KOPT-K1 (cell line): ENCODE results near the gene SLC9A9.
"Not testable (repeated sequence)": the region's sequence is repeated elsewhere in the genome, so short reads cannot be mapped to it uniquely, and the experiment has no call there.

ENCODE experiments used
- H3K27ac ChIP-seq: fragments of 200-600 bp; sonication (generic); 2 replicates; pipeline ENCODE4 v1.5.1; 2016; ENCODE audit warnings: antibody characterized with exemption, mild to moderate bottlenecking, low read depth, low read length; ENCODE audit not compliant: poor library complexity, severe bottlenecking
- H3K36me3 ChIP-seq: fragments of 200-600 bp; sonication (generic); 2 replicates; pipeline ENCODE4 v1.5.1; 2017; ENCODE audit warnings: antibody characterized with exemption, mild to moderate bottlenecking, low read length, moderate library complexity; ENCODE audit not compliant: insufficient read depth
- H3K9me3 ChIP-seq: fragments of 200-600 bp; sonication (generic); 2 replicates; pipeline ENCODE4 v1.5.1; 2017; ENCODE audit warnings: antibody characterized with exemption, low read length, mild to moderate bottlenecking; ENCODE audit not compliant: insufficient read depth, poor library complexity, severe bottlenecking

SLC9A9 gene

GRCh38 chr3:143521803-143522202, 326.5 kb downstream of the SLC9A9 start:
- Histone ChIP-seq H3K27ac (no peak overlapping the region), H3K36me3 (no peaks in the 10 kb centered on the region), H3K9me3 (no peaks in the 10 kb centered on the region)

- not testable (repeated sequence) for H3K27ac ChIP-seq, H3K36me3 ChIP-seq, H3K9me3 ChIP-seq
These were observed 331.1 kb downstream of the SLC9A9 start for GRCh38 chr3:143517131-143517530.

- no peaks in the 10 kb centered on the region for H3K36me3 ChIP-seq
- no peaks in the 10 kb centered on the region for H3K9me3 ChIP-seq
- no peak overlapping the region for H3K27ac ChIP-seq
These were observed 333.4 kb downstream of the SLC9A9 start for GRCh38 chr3:143514874-143515273.

- Histone ChIP-seq H3K36me3 (no peaks in the 10 kb centered on the region), H3K9me3 (no peaks in the 10 kb centered on the region), H3K27ac (no peak overlapping the region)
These were observed 334.2 kb downstream of the SLC9A9 start for GRCh38 chr3:143514109-143514508.

- H3K36me3 ChIP-seq: no peaks in the 10 kb centered on the region
- H3K27ac ChIP-seq: no peak overlapping the region
- no peaks in the 10 kb centered on the region for H3K9me3 ChIP-seq
These were observed 336.9 kb downstream of the SLC9A9 start for GRCh38 chr3:143511174-143511879.

- Histone ChIP-seq H3K27ac (no peak overlapping the region), H3K36me3 (no peaks in the 10 kb centered on the region), H3K9me3 (no peaks in the 10 kb centered on the region)
These were observed 337.7 kb downstream of the SLC9A9 start for GRCh38 chr3:143510601-143511000.

- Histone ChIP-seq H3K36me3 (no peaks in the 10 kb centered on the region), H3K9me3 (no peaks in the 10 kb centered on the region)
These were observed 340.3 kb downstream of the SLC9A9 start for GRCh38 chr3:143507735-143508580.

GRCh38 chr3:143506190-143506589, 342.1 kb downstream of the SLC9A9 start:
- H3K36me3 ChIP-seq: no peaks in the 10 kb centered on the region
- no peak overlapping the region for H3K27ac ChIP-seq
- H3K9me3 ChIP-seq: no peaks in the 10 kb centered on the region

More at GRCh38 chr3:143507735-143508580, 340.3 kb downstream of the SLC9A9 start:
- H3K27ac ChIP-seq: no peak overlapping the region

GRCh38 chr3:143503325-143503885, 344.9 kb downstream of the SLC9A9 start:
- no peaks in the 10 kb centered on the region for H3K9me3 ChIP-seq
- no peak overlapping the region for H3K27ac ChIP-seq
- no peaks in the 10 kb centered on the region for H3K36me3 ChIP-seq

GRCh38 chr3:143502081-143502480, 346.2 kb downstream of the SLC9A9 start:
- Histone ChIP-seq H3K9me3 (no peaks in the 10 kb centered on the region), H3K36me3 (no peaks in the 10 kb centered on the region), H3K27ac (no peak overlapping the region)

GRCh38 chr3:143497382-143497781, 350.9 kb downstream of the SLC9A9 start:
- no peak overlapping the region for H3K27ac ChIP-seq
- no peaks in the 10 kb centered on the region for H3K36me3 ChIP-seq
- no peaks in the 10 kb centered on the region for H3K9me3 ChIP-seq

- H3K9me3 ChIP-seq: no peaks in the 10 kb centered on the region
These were observed 352.1 kb downstream of the SLC9A9 start for GRCh38 chr3:143496191-143496590.

GRCh38 chr3:143495527-143495926, 352.7 kb downstream of the SLC9A9 start:
- no peaks in the 10 kb centered on the region for H3K9me3 ChIP-seq
- H3K36me3 ChIP-seq: no peaks in the 10 kb centered on the region
- H3K27ac ChIP-seq: no peak overlapping the region

More at GRCh38 chr3:143496191-143496590, 352.1 kb downstream of the SLC9A9 start:
- Histone ChIP-seq H3K36me3 (no peaks in the 10 kb centered on the region), H3K27ac (no peak overlapping the region)

- Histone ChIP-seq H3K9me3 (no peaks in the 10 kb centered on the region), H3K27ac (no peak overlapping the region), H3K36me3 (no peaks in the 10 kb centered on the region)
These were observed 361.7 kb downstream of the SLC9A9 start for GRCh38 chr3:143486611-143487010.

- no peak overlapping the region for H3K27ac ChIP-seq
- no peaks in the 10 kb centered on the region for H3K36me3 ChIP-seq
- H3K9me3 ChIP-seq: no peaks in the 10 kb centered on the region
These were observed 363.3 kb downstream of the SLC9A9 start for GRCh38 chr3:143484846-143485512.
